ENCODE data around the gene MCCD1.

MCCD1 gene

GRCh38 chr6:31532644-31533454, 4.1 kb downstream of the MCCD1 start:
- no peak overlapping the region for H3K4me3 ChIP-seq (ENCODE audit: low read length)
- DNase-seq (ENCODE audit: low read depth) = no peak
- TF ChIP-seq, protein P1, sequence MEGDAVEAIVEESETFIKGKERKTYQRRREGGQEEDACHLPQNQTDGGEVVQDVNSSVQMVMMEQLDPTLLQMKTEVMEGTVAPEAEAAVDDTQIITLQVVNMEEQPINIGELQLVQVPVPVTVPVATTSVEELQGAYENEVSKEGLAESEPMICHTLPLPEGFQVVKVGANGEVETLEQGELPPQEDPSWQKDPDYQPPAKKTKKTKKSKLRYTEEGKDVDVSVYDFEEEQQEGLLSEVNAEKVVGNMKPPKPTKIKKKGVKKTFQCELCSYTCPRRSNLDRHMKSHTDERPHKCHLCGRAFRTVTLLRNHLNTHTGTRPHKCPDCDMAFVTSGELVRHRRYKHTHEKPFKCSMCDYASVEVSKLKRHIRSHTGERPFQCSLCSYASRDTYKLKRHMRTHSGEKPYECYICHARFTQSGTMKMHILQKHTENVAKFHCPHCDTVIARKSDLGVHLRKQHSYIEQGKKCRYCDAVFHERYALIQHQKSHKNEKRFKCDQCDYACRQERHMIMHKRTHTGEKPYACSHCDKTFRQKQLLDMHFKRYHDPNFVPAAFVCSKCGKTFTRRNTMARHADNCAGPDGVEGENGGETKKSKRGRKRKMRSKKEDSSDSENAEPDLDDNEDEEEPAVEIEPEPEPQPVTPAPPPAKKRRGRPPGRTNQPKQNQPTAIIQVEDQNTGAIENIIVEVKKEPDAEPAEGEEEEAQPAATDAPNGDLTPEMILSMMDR (IDR thresholded peaks at IDR 0.05; ENCODE audit: insufficient read depth, low read depth, low read length, missing control alignments) = no peak

- no peak for DNase-seq (ENCODE audit: low read depth)
- no peak overlapping the region for H3K4me3 ChIP-seq (ENCODE audit: low read length)
- TF ChIP-seq, protein P1 (IDR thresholded peaks at IDR 0.05; ENCODE audit: insufficient read depth, low read depth, low read length, missing control alignments) = no peak
These were observed 4.7 kb downstream of the MCCD1 start for GRCh38 chr6:31533455-31533841.

- DNase-seq (ENCODE audit: low read depth) = no peak
- no peak overlapping the region for H3K4me3 ChIP-seq (ENCODE audit: low read length)
- TF ChIP-seq, protein P1 (IDR thresholded peaks at IDR 0.05; ENCODE audit: insufficient read depth, low read depth, low read length, missing control alignments) = no peak
These were observed 5.2 kb downstream of the MCCD1 start for GRCh38 chr6:31534011-31534410.

- TF ChIP-seq, protein P1 (IDR thresholded peaks at IDR 0.05; ENCODE audit: insufficient read depth, low read depth, low read length, missing control alignments) = no peak
- no peak for DNase-seq (ENCODE audit: low read depth)
- no peak overlapping the region for H3K4me3 ChIP-seq (ENCODE audit: low read length)
These were observed 5.8 kb downstream of the MCCD1 start for GRCh38 chr6:31534521-31535040.

DNA sequence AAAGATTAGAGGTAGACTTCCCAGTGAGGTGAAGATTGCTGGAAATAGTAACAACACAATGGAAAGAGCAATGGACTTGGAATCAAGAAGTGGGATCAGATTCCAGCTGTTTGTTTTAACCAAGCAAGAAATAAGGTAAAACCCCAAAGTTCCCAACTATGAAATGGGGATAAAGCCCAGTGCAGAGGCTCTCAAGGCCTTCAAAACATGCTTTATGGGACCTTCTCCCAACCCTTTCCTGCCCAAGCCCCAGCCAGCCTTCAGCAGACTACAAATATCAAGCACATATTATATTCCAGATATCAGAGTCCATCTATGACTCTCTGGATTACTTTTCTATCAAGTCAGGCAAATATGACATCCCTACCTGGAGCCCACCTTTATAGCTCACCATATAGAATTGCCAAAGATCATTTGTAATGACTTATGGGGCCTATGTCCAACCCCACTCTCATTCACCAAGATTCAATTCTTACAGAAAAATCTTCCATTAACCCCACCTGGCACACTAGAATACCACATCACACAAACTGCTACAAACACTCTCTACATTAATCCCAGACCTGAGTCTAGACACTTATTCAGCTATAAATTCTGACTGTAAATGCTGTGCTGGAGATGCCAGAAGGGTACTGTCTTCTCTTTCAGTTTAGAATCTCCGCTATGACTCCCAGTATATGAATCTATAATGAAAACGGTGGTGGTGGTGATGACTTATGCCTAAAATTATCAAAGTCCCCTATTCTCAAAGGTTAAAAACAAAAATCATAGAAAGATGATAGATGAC, 7.0 kb downstream of the MCCD1 start:
- no peak overlapping the region for H3K4me3 ChIP-seq (ENCODE audit: low read length)
- no peak for DNase-seq (ENCODE audit: low read depth)
- TF ChIP-seq, protein P1 (IDR thresholded peaks at IDR 0.05; ENCODE audit: insufficient read depth, low read depth, low read length, missing control alignments) = no peak

GRCh38 chr6:31538805-31539400, 10.1 kb downstream of the MCCD1 start:
- H3K4me3 ChIP-seq (ENCODE audit: low read length) = peak overlapping the region; percentile 91
- DNase-seq (ENCODE audit: low read depth) = no peak
- TF ChIP-seq, protein P1 (IDR thresholded peaks at IDR 0.05; ENCODE audit: insufficient read depth, low read depth, low read length, missing control alignments) = no peak
